HG03095 (cell line): ENCODE measurements around the gene C2orf72.
"Not testable (repeated sequence)": the region's sequence is repeated elsewhere in the genome, so short reads cannot be mapped to it uniquely, and the experiment has no call there.

Source experiments
- ATAC-seq: cut with Tn5 transposase; IDR thresholded peaks from one replicate; pipeline ENCODE4 v1.9.1; 2021; ENCODE audit warnings: moderate library complexity; ENCODE audit not compliant: unreplicated experiment

C2orf72 gene

GRCh38 chr2:231067531-231067930, 30.2 kb downstream of the C2orf72 start:
- not testable (repeated sequence) for ATAC-seq

DNA sequence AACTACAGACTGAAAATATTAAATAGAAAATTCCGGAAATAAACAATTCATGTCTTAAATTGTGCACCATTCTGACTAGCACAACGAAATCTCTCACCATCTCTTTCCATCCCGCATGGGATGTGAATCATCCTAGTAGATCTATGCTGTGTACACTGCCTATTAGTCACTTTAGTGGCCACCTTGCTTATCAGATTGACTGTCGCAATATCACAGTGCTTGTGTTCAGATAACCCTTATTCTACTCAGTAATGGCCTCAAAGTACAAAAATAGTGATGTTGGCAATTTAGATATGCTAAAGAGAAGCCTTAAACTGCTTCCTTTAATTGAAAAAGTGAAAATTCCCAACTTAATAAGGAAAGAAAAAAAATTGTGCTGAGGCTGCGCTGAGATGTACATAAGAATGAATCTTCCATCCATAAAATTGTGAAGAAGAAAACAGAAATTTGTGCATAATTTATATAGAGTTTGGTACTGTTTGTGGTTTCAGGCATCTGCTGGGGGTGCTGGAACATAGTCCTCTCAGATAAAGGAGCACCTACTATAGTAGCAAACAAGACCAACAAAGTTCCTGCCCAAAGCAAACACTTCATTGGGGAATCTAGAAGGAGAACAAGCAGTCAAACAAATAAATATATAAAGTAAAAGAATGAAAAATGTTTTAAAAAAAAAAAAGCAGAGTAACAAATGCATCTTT, 31.4 kb downstream of the C2orf72 start:
- ATAC-seq: no peak

DNA sequence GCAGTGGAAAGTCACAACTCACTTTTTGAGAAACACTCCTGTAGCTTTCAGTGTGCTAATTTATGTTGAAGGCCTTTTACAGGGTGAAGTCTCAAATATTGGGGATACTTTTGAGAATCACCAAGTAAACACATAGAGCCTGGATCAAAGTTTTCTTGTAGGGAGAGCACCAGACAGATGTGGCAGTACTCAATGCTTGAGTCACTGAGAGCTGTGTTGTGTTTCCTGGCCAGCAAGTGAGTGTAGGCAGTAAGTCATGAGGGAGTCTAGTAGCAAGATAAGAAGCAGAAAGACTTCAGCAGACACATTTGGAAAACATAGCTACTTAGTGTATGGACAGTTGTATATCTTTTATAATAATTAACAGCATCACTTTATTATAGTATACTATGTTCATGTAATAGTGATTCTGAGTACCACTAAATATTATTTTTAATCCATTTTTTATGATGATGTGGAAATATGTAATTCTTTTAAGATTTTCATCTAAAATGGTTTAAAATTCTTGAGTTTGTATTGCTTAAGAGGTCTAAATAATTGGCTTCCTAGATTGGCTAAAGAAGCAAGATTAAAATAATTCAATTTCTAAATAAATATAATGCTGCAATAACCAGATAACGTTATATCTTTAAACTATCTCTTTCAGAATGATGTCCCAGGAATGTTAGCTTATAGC, 32.2 kb downstream of the C2orf72 start:
- ATAC-seq: no peak

- no peak for ATAC-seq
These were observed 47.2 kb downstream of the C2orf72 start for GRCh38 chr2:231084565-231084964.

GRCh38 chr2:231088754-231089153, 51.4 kb downstream of the C2orf72 start:
- ATAC-seq: no peak

GRCh38 chr2:231093933-231094332, 56.6 kb downstream of the C2orf72 start:
- no peak for ATAC-seq

DNA sequence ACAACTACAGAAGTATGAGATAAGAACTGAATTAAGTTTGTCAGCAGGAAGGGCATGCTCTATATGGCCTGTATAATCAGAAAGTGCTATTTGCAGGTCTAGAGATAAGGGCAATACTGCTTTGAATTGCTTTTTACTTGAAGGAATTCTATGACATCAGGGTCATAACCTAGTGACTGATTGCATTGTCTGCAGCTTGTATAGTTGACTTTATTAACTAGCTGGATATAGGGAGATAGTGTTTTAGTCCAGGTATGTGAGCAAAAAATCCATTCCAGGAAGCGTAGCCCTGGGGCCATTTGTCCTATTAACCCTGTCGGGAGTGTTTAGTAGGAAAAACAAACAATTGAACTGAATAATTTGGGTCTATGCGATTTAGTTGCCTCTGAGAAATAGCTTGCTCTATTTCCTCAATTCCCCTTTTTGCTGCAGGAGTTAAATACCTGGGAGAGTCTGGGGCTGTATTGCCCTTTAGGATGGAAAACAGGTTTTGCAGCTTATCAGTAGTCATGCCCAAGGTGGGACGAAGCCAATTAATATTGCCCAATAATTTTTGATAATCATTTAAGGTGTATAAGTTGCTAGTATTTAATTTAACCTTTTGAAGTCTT, 57.5 kb downstream of the C2orf72 start:
- no peak for ATAC-seq
